Inferior parietal cortex (tissue), 1 donor: ENCODE measurements around the gene TNFRSF4.
"Not testable (repeated sequence)": the region's sequence is repeated elsewhere in the genome, so short reads cannot be mapped to it uniquely, and the experiment has no call there.

Experiments used
- DNase-seq: peaks from one replicate; pipeline ENCODE4 v3.0.0-alpha.2; 2016; ENCODE audit errors: extremely low spot score

TNFRSF4 gene

DNA sequence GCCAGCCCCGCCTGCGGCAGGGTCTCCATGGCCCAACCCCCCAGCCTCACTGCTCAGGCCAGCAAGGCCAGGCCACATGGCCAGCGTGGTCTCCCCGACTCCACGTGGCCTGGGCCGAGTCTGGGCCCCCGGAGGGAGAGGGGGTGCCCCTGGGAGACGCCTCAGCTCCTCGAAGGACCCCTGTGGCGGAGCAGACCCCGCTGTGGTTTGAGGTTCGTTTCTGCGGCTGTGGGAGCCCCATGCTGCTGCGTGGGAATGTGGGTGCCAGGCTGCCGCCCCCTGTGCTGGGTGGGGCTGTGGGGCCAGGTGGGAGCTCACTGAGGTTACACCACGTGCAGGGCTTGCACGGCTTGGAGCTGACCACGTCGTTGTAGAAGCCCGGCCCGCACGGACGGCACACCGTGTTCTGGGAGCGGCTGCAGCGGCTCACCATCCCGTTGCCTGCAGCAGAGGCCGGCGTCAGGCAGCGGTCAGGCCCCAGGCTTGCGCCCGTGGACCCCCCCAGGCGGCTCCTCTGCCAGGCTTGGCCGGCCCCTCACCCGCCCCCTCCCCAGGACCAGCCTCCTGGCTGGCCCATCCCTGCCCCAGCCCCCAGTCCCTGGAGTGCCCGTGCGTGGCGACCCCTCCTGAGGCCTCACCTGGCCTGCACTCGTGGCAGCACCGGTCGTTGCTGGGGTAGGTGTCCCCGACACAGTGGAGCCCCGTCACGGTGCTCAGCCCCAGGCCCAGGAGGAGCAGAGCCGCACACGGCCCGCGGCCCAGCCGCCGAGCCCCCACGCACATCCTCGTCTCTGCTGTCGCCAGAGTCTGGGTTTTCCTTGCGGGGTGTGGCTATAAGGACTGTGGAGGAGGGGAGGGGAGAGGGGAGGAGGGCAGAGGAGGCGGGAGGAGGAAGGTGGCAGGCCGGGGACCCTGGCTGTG, at the start of gene TNFRSF4:
Gene TNFRSF4, minus strand, starts transcription at position 809 of the 921 bp plus-strand sequence. Its CDS starts 26 bp downstream, at position 783.
- DNase-seq = no peak

DNA sequence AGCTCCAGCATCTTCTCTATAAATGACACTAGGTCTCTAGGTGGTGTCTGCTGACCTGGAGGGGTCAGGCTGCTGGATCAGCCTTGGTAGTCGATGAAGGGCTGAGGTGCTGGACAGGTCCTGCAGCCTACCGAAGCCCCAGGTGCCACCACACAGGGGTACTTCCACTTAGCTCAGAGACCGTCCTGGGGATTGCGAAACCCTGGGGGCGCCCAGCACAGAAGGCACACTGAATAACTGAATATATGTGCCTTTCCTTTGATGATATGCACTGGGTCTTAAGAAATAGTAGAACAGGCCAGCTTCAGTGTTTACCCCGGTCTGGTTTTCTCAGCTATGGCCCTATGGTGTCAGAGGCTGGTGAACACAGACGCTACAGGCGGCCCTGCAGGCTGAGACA, 48.8 kb upstream of the TNFRSF4 start:
- no peak for DNase-seq

- no peak for DNase-seq
Measured at GRCh38 chr1:1262071-1262470, 48.1 kb upstream of the TNFRSF4 start.

DNA sequence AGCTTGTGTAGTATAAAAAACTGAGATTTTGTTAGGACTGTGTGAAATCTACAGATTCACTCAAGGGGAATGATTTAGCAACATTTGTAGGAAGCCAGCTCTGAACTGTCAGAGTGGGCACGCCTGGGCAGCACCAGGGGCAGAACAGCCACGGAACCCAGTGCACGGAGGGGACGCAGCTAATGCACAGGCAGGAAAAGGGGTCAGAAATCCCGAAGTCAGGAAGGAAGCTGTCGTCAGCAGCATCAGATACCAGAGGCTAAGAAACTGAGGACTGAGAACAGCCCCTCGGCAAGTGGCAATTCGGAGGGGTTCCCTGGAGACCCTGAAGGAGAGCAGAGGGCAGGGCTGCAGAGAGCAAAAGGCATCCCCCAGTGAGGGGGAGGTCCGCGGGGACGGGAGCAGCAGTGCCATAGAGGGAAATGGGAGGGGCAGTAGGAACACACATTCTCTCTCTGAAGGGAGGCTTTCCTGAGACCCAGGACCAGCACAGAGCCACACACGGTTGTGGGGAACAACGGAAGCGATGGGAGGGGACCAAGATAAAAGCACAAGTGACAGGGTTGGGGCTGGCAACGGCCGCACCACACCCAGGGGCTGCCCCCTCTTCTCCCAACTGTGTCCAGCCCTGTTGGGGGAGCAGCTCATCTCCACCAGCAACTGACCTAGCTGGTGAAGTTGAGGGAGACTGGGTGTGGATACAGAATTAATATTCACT, 47.0 kb upstream of the TNFRSF4 start:
- no peak for DNase-seq

DNA sequence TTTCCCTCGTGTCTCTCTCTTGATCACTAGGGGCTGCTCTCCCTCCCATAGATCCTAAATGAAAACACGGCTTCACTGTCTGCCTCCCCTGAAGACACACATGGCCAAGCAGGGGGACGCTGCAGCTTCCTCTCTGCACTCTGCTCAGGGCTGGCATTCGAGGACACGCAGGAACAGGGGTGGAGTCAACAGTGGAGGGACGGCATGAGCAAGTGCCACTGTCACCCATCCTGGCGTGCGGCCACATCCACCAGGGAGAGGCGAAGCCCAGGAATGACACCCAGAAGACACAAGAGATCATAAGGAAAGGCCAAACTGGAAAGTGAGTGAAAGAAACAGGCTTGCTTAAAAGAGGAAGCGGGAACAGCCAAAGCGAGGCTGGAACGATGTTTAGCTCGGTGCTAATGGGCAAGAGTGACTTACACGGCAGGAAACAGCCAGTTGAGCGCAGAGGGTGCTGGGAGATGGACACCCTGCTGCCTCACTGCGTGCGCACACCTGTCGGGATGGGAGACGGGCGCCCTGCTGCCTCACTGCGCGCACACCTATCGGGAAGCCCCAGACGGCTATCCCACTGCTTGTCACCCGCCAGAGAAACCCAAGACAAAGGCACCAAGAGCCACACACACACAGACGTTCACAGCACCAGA, 46.1 kb upstream of the TNFRSF4 start:
- no peak for DNase-seq

- no peak for DNase-seq
Measured at GRCh38 chr1:1259540-1259939, 45.6 kb upstream of the TNFRSF4 start.

GRCh38 chr1:1259119-1259488, 45.2 kb upstream of the TNFRSF4 start:
- no peak for DNase-seq

DNA sequence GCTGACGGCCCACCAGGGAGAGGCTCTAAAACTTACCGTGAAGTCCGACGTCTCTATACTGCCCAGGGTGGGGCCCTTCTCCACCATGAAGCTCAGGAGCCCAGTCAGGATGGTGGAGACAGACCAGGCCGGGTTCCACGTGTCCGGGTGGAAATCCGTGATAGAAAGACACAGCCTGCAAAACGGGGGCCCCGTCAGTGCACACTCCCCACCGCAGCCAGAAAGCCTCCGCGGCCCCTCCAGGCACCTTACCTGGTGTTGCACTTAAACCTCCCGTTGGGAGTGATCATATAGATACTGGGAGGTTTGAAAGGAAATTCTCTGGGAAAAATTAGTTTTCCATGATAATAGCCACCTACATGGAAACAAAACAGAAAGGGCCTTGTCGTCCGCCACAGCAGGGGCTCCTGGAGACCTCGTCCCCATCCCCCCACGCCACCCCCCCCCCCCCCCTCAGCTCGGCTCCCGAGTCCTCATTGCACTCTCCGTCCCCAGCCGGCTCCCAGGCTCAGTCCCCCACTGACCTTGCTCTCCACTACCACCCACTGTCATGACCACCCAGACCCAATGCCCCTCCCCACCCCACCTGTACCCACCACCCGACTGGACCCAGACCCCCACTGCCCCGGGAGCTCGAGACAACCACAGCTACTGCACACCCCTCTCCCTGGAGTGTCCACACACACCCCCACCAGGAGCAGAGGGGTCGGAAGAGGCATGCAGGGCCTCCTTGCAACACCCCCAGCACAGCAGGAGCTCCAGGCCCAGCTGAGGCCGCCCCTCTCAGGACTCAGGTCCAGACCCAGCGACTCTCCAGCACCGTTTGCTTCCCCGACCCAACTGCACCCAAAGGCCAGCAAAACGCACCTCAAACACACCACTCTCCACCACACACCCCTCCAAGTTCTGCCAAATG, 43.3 kb upstream of the TNFRSF4 start:
- no peak for DNase-seq

DNA sequence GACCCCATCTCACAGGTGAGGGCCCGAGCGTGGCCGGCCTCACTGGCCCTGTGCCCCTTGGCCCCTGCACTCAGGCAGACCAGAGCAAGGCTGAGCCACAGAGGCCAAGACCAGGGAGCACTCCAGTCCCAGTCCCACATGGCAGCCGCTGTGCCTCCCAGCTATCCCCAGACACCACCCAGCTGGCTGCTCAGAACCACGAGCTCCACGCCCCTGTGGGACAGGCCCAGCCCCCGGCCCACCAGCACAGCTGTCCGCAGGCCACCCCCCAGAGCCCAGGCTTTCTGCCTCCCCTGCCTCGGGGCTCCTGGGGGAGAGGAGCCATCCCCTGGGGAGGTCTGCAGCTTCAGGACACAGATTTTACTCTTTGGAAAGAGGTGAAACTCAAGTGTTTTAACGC, 41.7 kb upstream of the TNFRSF4 start:
- no peak for DNase-seq

DNA sequence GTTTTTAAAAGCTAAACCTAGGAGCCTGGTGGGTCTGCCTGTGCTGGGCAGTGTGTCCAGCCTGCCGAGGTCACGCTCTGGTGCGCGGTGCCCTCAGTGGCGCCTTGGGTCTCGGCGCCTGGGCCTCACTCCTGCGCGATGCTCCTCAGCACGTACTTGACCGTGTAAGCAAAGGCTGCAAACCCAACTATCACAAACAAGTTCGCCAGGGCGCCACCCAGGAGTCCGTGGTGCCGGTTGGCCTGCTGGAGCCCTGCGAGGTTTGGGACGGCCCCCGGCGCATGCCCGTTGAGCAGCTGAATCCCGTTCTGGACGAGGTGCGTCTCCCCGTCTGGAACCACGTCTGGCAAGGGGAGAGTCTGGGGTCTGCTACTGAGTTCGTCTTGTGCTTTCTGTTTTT, 41.1 kb upstream of the TNFRSF4 start:
- DNase-seq = no peak

DNA sequence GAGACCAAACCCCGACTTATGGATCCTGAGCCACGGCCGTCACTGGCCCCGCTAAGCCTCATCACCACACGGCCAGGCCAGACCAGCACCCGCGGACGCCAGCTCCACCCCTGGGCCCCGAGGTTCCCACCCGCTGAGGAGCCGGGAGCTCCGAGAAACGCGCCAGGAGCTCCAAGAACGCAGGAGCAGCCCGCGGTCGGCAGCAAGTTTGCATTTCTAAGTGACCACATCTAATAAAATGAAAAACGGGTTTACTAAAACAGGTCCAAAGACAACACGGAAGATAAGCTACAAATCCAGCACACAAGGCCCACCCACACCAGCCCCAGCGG, 40.7 kb upstream of the TNFRSF4 start:
- DNase-seq = no peak

- DNase-seq = no peak
Measured at GRCh38 chr1:1253972-1254666, 40.2 kb upstream of the TNFRSF4 start.

- no peak for DNase-seq
Measured at GRCh38 chr1:1253314-1253713, 39.4 kb upstream of the TNFRSF4 start.

- DNase-seq = no peak
Measured at GRCh38 chr1:1250786-1251284, 36.9 kb upstream of the TNFRSF4 start.

DNA sequence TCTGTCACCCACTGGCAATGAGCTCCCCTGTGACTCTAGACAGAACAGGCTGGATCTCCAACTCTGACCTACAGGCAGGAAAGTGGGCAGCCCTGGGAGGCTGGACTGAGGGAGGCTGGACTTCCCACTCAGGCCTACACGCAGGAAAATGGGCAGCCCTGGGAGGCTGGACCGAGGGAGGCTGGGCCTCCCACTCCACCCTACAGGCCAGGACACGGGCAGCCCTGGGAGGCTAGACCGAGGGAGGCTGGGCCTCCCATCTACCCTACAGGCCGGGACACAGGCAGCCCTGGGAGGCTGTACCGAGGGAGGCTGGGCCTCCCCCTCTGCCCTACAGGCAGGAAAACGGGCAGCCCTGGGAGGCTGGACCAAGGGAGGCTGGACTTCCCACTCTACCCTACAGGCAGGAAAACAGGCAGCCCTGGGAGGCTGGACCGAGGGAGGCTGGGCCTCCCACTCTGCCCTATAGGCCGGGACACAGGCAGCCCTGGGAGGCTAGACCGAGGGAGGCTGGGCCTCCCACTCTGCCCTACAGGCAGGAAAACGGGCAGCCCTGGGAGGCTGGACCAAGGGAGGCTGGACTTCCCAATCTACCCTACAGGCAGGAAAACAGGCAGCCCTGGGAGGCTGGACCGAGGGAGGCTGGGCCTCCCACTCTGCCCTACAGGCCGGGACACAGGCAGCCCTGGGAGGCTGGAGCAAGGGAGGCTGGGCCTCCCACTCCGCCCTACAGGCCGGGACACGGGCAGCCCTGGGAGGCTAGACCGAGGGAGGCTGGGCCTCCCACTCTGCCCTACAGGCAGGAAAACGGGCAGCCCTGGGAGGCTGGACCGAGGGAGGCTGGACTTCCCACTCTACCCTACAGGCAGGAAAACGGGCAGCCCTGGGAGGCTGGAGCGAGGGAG, 34.3 kb upstream of the TNFRSF4 start:
- DNase-seq = not testable (repeated sequence)

DNA sequence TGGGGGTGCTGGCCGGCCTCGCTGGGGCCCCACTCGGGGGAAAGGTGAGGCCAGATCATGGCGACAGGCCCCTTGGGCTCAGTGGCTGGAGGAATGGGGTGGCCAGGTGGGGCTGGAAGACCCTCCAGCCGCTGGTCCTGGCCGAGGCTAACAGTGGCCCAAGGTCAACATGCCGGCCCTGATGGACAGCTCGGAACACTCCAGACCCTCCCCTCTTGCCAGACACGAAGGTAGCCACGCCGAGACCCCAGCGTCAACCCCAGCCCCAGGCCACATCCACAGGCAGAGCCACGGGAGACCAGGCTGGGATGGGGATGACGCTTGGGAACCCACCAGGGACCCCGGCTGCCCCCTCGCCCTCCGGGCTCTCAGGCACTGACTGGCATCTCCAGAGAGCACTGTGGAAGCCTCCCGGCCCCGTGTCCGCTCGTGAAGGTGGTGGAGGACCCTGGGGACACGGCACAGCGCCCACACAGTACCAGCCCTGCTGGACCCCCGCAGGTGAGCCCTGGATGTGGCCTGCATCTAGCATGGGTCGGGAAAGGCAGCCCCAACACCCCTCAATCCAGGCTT, 33.5 kb upstream of the TNFRSF4 start:
- no peak for DNase-seq

GRCh38 chr1:1246577-1247340, 32.8 kb upstream of the TNFRSF4 start, which contains the start of gene C1QTNF12:
TSS of gene C1QTNF12 (minus strand) at chr1:1246722. CDS start at chr1:1246690, 32 bp downstream.
- no peak for DNase-seq

- no peak for DNase-seq
Measured at GRCh38 chr1:1245817-1246576, 32.0 kb upstream of the TNFRSF4 start.
